Keratinocyte (primary cell): ENCODE data around the gene FHOD3. TPM values are rescaled to one million over a fixed set of nuclear protein-coding genes. Genes with fewer than 3 reads are reported as not detected.

ENCODE experiments used
- DNase-seq: peaks from one replicate; pipeline ENCODE4 v3.0.0-alpha.2; 2011; ENCODE audit warnings: low read depth, missing footprints, low spot score
- FAIRE-seq: peaks from 2 replicates; lab custom pipeline; 2011; peaks lifted over from hg19 to GRCh38; lab: Jason Lieb, UNC
- H2AFZ ChIP-seq: 2 replicates; pipeline ENCODE4 v1.6.0; 2012; ENCODE audit warnings: low read length, control low read depth, inconsistent platforms; ENCODE audit not compliant: control insufficient read depth
- H3K27ac ChIP-seq: 2 replicates; pipeline ENCODE4 v1.5.1; 2011; ENCODE audit warnings: low read length; ENCODE audit not compliant: control insufficient read depth, insufficient read depth
- H3K27me3 ChIP-seq: 3 replicates; pipeline ENCODE4 v1.6.0; 2011; ENCODE audit warnings: low read length; ENCODE audit not compliant: control insufficient read depth, insufficient read depth; ENCODE audit errors: extremely low read depth
- H3K36me3 ChIP-seq, 2 experiments: 2 replicates in 1 of 2; 3 replicates in 1 of 2; pipeline ENCODE4 v1.5.1; 2011; ENCODE audit warnings: low read length in 2 of 2, mild to moderate bottlenecking in 1 of 2; ENCODE audit not compliant: control insufficient read depth in 2 of 2, insufficient read depth in 2 of 2; ENCODE audit errors: extremely low read depth in 1 of 2
- H3K4me1 ChIP-seq: 3 replicates; pipeline ENCODE4 v1.5.1; 2011; ENCODE audit warnings: low read length; ENCODE audit not compliant: control insufficient read depth, insufficient read depth; ENCODE audit errors: extremely low read depth
- H3K4me2 ChIP-seq: 3 replicates; pipeline ENCODE4 v1.6.0; 2011; ENCODE audit warnings: low read depth, low read length; ENCODE audit not compliant: control insufficient read depth, insufficient read depth; ENCODE audit errors: extremely low read depth
- H3K4me3 ChIP-seq, 3 experiments: fragments of 200-600 bp in 1 of 3; sonication (generic) in 1 of 3; 2 replicates in 2 of 3; 3 replicates in 1 of 3; pipeline ENCODE4 v1.5.1; 2011 to 2016; ENCODE audit warnings: low read length in 3 of 3, mild to moderate bottlenecking in 3 of 3, control low read depth in 2 of 3, inconsistent platforms in 1 of 3, low read depth in 1 of 3, mixed read lengths in 1 of 3, mixed run types in 1 of 3, moderate library complexity in 1 of 3; ENCODE audit not compliant: control insufficient read depth in 2 of 3, insufficient read depth in 2 of 3; ENCODE audit errors: extremely low read depth in 1 of 3
- H3K79me2 ChIP-seq: 2 replicates; pipeline ENCODE4 v1.6.0; 2012; ENCODE audit warnings: low read length; ENCODE audit not compliant: control insufficient read depth, insufficient read depth
- H3K9ac ChIP-seq: 3 replicates; pipeline ENCODE4 v1.6.0; 2011; ENCODE audit warnings: low read length; ENCODE audit not compliant: control insufficient read depth, insufficient read depth; ENCODE audit errors: extremely low read depth
- H3K9me1 ChIP-seq: 3 replicates; pipeline ENCODE4 v1.6.0; 2011; ENCODE audit warnings: low read length; ENCODE audit not compliant: control insufficient read depth, insufficient read depth; ENCODE audit errors: extremely low read depth
- H3K9me3 ChIP-seq: 2 replicates; pipeline ENCODE4 v1.5.1; 2012; ENCODE audit warnings: low read depth, low read length; ENCODE audit not compliant: control insufficient read depth
- H4K20me1 ChIP-seq: 3 replicates; pipeline ENCODE4 v1.6.0; 2011; ENCODE audit warnings: low read length; ENCODE audit not compliant: control insufficient read depth, insufficient read depth; ENCODE audit errors: extremely low read depth
- EZH2 ChIP-seq: IDR thresholded peaks from one replicate; pipeline ENCODE4 v1.6.1; 2012; ENCODE audit warnings: inconsistent platforms, mild to moderate bottlenecking, low read length, moderate library complexity
- dilution Hi-C: fragments of 300-500 bp; cut with MboI; formaldehyde crosslinking; loops from one replicate; pipeline ENCODE4 v1.7.0; 2020; ENCODE audit warnings: low sequenced_read_pairs; ENCODE audit not compliant: extremely low pct_ligation_motif_present
- polyA plus RNA-seq, 5 experiments: library from polyadenylated mRNA; depleted of rRNA in 3 of 5; stranded (reverse) in 3 of 5; stranded (forward) in 1 of 5; unstranded in 1 of 5; fragments of >200 nt; gene quantifications; 1 replicate in 1 of 5; 2 replicates in 3 of 5; 3 replicates in 1 of 5; pipeline versions ENCODE4 v1.2.1 to v1.2.3, GENCODE V29; 2011 to 2012; ENCODE audit warnings: missing spikeins in 2 of 5, low read depth in 1 of 5, low replicate concordance in 1 of 5
- TF ChIP-seq, protein P1 (sequence below), 3 experiments: IDR thresholded peaks in 1 of 3; conservative IDR thresholded peaks in 1 of 3; optimal IDR thresholded peaks in 1 of 3; 2 replicates in 2 of 3; 3 replicates in 1 of 3; pipeline versions ENCODE3 to v1.5.1; 2011; ENCODE audit warnings: low read length in 3 of 3, mild to moderate bottlenecking in 3 of 3, moderate library complexity in 2 of 3, control low read depth in 1 of 3, inconsistent platforms in 1 of 3; ENCODE audit not compliant: insufficient read depth in 2 of 3; ENCODE audit errors: extremely low read depth in 1 of 3

The FHOD3 gene
- polyA plus RNA-seq, 1 donor (not counting 4 experiments of a cell fraction or from before 2014, with no cell fraction given) = 7.7 TPM

DNA sequence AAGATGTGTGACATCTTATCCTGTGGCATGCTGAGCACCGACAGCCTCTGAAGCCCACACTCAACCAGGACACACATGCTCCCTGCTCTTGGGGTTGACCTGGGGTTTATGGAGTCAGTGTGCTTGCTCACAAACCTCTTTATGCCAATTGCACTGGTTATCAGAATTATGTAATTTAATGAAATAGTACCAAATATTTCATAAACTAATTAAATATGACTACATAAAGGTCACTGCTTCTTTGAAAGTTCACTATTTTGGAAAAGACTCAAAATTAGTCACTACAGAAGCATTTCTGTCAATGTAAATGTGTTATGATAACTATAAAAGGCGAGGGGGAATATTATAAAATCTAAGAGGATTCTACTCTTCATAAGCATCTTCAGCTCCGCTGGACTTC is 76.7 kb downstream of the FHOD3 start:
- no peak overlapping the region for H3K4me3 ChIP-seq
- no peak overlapping the region for H2AFZ ChIP-seq
- DNase-seq (no peak), FAIRE-seq (no peak)
- no peaks in the 10 kb centered on the region for H3K36me3 ChIP-seq
- H3K27me3 ChIP-seq = no peaks in the 10 kb centered on the region
- H3K9me3 ChIP-seq = no peaks in the 10 kb centered on the region
- H3K9me1 ChIP-seq = no peaks in the 10 kb centered on the region
- no peak overlapping the region for H3K27ac ChIP-seq
- H3K4me2 ChIP-seq = no peak overlapping the region
- no peak overlapping the region for H3K9ac ChIP-seq
- peaks cover 6% of the 10 kb centered on the region for H3K4me1 ChIP-seq
- no peaks in the 10 kb centered on the region for H4K20me1 ChIP-seq
- no peaks in the 10 kb centered on the region for H3K79me2 ChIP-seq
- dilution Hi-C loops = no loop called here
- TF ChIP-seq EZH2 = no peak
- TF ChIP-seq, protein P1, sequence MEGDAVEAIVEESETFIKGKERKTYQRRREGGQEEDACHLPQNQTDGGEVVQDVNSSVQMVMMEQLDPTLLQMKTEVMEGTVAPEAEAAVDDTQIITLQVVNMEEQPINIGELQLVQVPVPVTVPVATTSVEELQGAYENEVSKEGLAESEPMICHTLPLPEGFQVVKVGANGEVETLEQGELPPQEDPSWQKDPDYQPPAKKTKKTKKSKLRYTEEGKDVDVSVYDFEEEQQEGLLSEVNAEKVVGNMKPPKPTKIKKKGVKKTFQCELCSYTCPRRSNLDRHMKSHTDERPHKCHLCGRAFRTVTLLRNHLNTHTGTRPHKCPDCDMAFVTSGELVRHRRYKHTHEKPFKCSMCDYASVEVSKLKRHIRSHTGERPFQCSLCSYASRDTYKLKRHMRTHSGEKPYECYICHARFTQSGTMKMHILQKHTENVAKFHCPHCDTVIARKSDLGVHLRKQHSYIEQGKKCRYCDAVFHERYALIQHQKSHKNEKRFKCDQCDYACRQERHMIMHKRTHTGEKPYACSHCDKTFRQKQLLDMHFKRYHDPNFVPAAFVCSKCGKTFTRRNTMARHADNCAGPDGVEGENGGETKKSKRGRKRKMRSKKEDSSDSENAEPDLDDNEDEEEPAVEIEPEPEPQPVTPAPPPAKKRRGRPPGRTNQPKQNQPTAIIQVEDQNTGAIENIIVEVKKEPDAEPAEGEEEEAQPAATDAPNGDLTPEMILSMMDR (optimal IDR thresholded peaks at IDR 0.05 in 1 of 3, IDR thresholded peaks at IDR 0.05 in 1 of 3, conservative IDR thresholded peaks at IDR 0.05 in 1 of 3; ENCODE audit: extremely low read depth in 1 of 3, insufficient read depth in 2 of 3, low read length in 3 of 3) = no peak

GRCh38 chr18:36375118-36375517 is 77.6 kb downstream of the FHOD3 start:
- peaks cover 6% of the 10 kb centered on the region for H3K4me1 ChIP-seq
- no peaks in the 10 kb centered on the region for H3K36me3 ChIP-seq
- H2AFZ ChIP-seq = no peak overlapping the region
- no peak overlapping the region for H3K27ac ChIP-seq
- no peaks in the 10 kb centered on the region for H3K9me3 ChIP-seq
- FAIRE-seq = no peak
- H3K9ac ChIP-seq = no peak overlapping the region
- H4K20me1 ChIP-seq = no peaks in the 10 kb centered on the region
- no peak for DNase-seq
- H3K4me2 ChIP-seq = no peak overlapping the region
- H3K4me3 ChIP-seq = no peak overlapping the region
- dilution Hi-C loops = no loop called here
- no peaks in the 10 kb centered on the region for H3K9me1 ChIP-seq
- no peaks in the 10 kb centered on the region for H3K79me2 ChIP-seq
- no peak for TF ChIP-seq EZH2
- TF ChIP-seq, protein P1 (optimal IDR thresholded peaks at IDR 0.05 in 1 of 3, IDR thresholded peaks at IDR 0.05 in 1 of 3, conservative IDR thresholded peaks at IDR 0.05 in 1 of 3; ENCODE audit: extremely low read depth in 1 of 3, insufficient read depth in 2 of 3, low read length in 3 of 3) = no peak
- no peaks in the 10 kb centered on the region for H3K27me3 ChIP-seq
